ENCODE data around the gene DNASE1L2.

DNASE1L2 gene

GRCh38 chr16:2204416-2205103 is 31.7 kb upstream of the DNASE1L2 start:
- no peak for DNase-seq

- DNase-seq, result peak; percentile 65
These were observed 30.9 kb upstream of the DNASE1L2 start, which contains the start of gene MLST8 for GRCh38 chr16:2205104-2205966. Gene MLST8 (plus strand): TSS chr16:2205454. CDS start chr16:2206086, 632 bp downstream.

- no peak for DNase-seq
These were observed 30.3 kb upstream of the DNASE1L2 start for GRCh38 chr16:2205967-2206313.

- no peak for DNase-seq
These were observed 29.8 kb upstream of the DNASE1L2 start for GRCh38 chr16:2206420-2206779.

GRCh38 chr16:2206780-2207433 is 29.3 kb upstream of the DNASE1L2 start:
- DNase-seq, result no peak

GRCh38 chr16:2207872-2208271 is 28.4 kb upstream of the DNASE1L2 start:
- no peak for DNase-seq

GRCh38 chr16:2208308-2208707 is 27.9 kb upstream of the DNASE1L2 start:
- DNase-seq, result no peak

GRCh38 chr16:2208772-2209171 is 27.5 kb upstream of the DNASE1L2 start:
- no peak for DNase-seq

- DNase-seq, result no peak
These were observed 26.8 kb upstream of the DNASE1L2 start for GRCh38 chr16:2209258-2210008.

- no peak for DNase-seq
These were observed 26.3 kb upstream of the DNASE1L2 start for GRCh38 chr16:2210009-2210332.

- no peak for DNase-seq
These were observed 25.6 kb upstream of the DNASE1L2 start, which contains the start of gene BRICD5 for GRCh38 chr16:2210386-2211365. Gene BRICD5 (minus strand): TSS chr16:2210863. CDS start chr16:2210833, 30 bp downstream.

- no peak for DNase-seq
These were observed 24.3 kb upstream of the DNASE1L2 start for GRCh38 chr16:2211923-2212347.

- no peak for DNase-seq
These were observed 23.6 kb upstream of the DNASE1L2 start for GRCh38 chr16:2212362-2213324.

GRCh38 chr16:2213817-2214718 is 22.2 kb upstream of the DNASE1L2 start:
- DNase-seq, result no peak

GRCh38 chr16:2214719-2214968 is 21.6 kb upstream of the DNASE1L2 start, which contains the start of gene PGP:
Gene PGP (minus strand): TSS chr16:2214840. CDS start chr16:2214777, 63 bp downstream.
- DNase-seq, result no peak

- DNase-seq, result no peak
These were observed 19.9 kb upstream of the DNASE1L2 start for GRCh38 chr16:2216330-2216729.

GRCh38 chr16:2223221-2223941 is 12.9 kb upstream of the DNASE1L2 start, which contains the start of gene E4F1:
Gene E4F1 (plus strand): TSS chr16:2223591. CDS start chr16:2223614, 23 bp downstream.
- DNase-seq, result peak; percentile 97

GRCh38 chr16:2223942-2224486 is 12.2 kb upstream of the DNASE1L2 start:
- peak; percentile 14 for DNase-seq

All from DMS79 treated with DMSO at 0.1 percent for 48 hours (cell line).